OCI-LY3 (cell line): ENCODE data around the gene IL4R.

Experiments
- H2AFZ ChIP-seq: fragments of 200-600, 300-600 bp; shearing (Covaris generic); 2 replicates; pipeline ENCODE4 v1.6.0; 2014; ENCODE audit warnings: antibody characterized with exemption, low read depth, low read length
- H3K27ac ChIP-seq: fragments of 200-600, 300-600 bp; sonication (generic); 2 replicates; pipeline ENCODE4 v1.5.1; 2014; ENCODE audit warnings: mild to moderate bottlenecking, low read length, moderate library complexity, mixed read lengths
- H3K27me3 ChIP-seq: fragments of 200-600, 300-600 bp; sonication (generic); 2 replicates; pipeline ENCODE4 v1.6.1; 2014; ENCODE audit warnings: low read depth, low read length, mixed read lengths
- H3K36me3 ChIP-seq: fragments of 200-600, 300-600 bp; sonication (generic); replicated peaks from 2 replicates; pipeline ENCODE3; 2014; ENCODE audit warnings: low read depth, low read length, mixed read lengths
- H3K4me1 ChIP-seq: fragments of 300-600, 200-600 bp; sonication (generic); 2 replicates; pipeline ENCODE4 v1.6.1; 2014; ENCODE audit warnings: low read length, mixed read lengths
- H3K4me2 ChIP-seq: fragments of 200-600, 300-600 bp; sonication (generic); 2 replicates; pipeline ENCODE4 v1.6.1; 2014; ENCODE audit warnings: low read length, mixed read lengths
- H3K4me3 ChIP-seq: fragments of 300-600, 200-600 bp; sonication (generic); 2 replicates; pipeline ENCODE4 v1.5.1; 2014; ENCODE audit warnings: antibody characterized with exemption, mild to moderate bottlenecking, low read length, moderate library complexity
- H3K79me2 ChIP-seq: fragments of 300-600, 200-600 bp; shearing (Covaris generic); 2 replicates; pipeline ENCODE4 v1.6.1; 2014; ENCODE audit warnings: mild to moderate bottlenecking, low read length, mixed read lengths
- H3K9ac ChIP-seq: fragments of 300-600, 200-600 bp; shearing (Covaris generic); 2 replicates; pipeline ENCODE4 v1.6.0; 2014; ENCODE audit warnings: mild to moderate bottlenecking, low read length, moderate library complexity
- H3K9me3 ChIP-seq: fragments of 200-600, 300-600 bp; shearing (Covaris generic); 2 replicates; pipeline ENCODE4 v1.6.1; 2014; ENCODE audit warnings: low read length, mixed read lengths; ENCODE audit not compliant: insufficient read depth
- H4K20me1 ChIP-seq: fragments of 200-600, 300-600 bp; sonication (generic); 2 replicates; pipeline ENCODE4 v1.6.1; 2016; ENCODE audit warnings: low read length, mixed read lengths; ENCODE audit not compliant: insufficient read depth
- CTCF ChIP-seq: fragments of 200-600, 300-600 bp; sonication (generic); IDR thresholded peaks from 2 replicates; pipeline ENCODE4 v1.5.1; 2014; ENCODE audit warnings: antibody characterized with exemption, low read length, low read depth
- EZH2phosphoT487 ChIP-seq: fragments of 200-600 bp; shearing (Covaris generic); IDR thresholded peaks from 2 replicates; pipeline ENCODE4 v1.6.1; 2018; ENCODE audit warnings: antibody characterized with exemption, mixed run types, low read depth

Gene IL4R

GRCh38 chr16:27313422-27314160 is at the start of gene IL4R:
TSS of gene IL4R (plus strand) at chr16:27313974. CDS start at chr16:27340204, 26,230 bp downstream.
- Histone ChIP-seq H3K9me3 (no peaks in the 10 kb centered on the region), H3K9ac (peak within 1 kb of the TSS; percentile 93), H3K27ac (peak within 1 kb of the TSS; percentile 33), H4K20me1 (peaks cover 25% of the 10 kb centered on the region), H3K4me1 (peaks cover 24% of the 10 kb centered on the region), H3K4me3 (peak within 1 kb of the TSS; percentile 89), H2AFZ (peak within 1 kb of the TSS; percentile 85), H3K79me2 (peaks cover 43% of the 10 kb centered on the region), H3K36me3 (peaks cover 2% of the 10 kb centered on the region), H3K27me3 (peaks cover 29% of the 10 kb centered on the region), H3K4me2 (peak within 1 kb of the TSS; percentile 92)
- TF ChIP-seq CTCF, result no peak
- TF ChIP-seq EZH2phosphoT487, result no peak

GRCh38 chr16:27264151-27264550 is 49.6 kb upstream of the IL4R start:
- Histone ChIP-seq H3K4me2 (no peak overlapping the region), H3K27me3 (no peaks in the 10 kb centered on the region), H3K9me3 (no peaks in the 10 kb centered on the region), H3K4me1 (peaks cover 7% of the 10 kb centered on the region), H3K36me3 (no peaks in the 10 kb centered on the region), H2AFZ (no peak overlapping the region), H3K4me3 (no peak overlapping the region), H4K20me1 (peaks cover 3% of the 10 kb centered on the region; the same call in 1 of the 2 replicates), H3K27ac (no peak overlapping the region), H3K9ac (no peak overlapping the region), H3K79me2 (peaks cover 21% of the 10 kb centered on the region)
- TF ChIP-seq EZH2phosphoT487 (no peak), CTCF (no peak)

DNA sequence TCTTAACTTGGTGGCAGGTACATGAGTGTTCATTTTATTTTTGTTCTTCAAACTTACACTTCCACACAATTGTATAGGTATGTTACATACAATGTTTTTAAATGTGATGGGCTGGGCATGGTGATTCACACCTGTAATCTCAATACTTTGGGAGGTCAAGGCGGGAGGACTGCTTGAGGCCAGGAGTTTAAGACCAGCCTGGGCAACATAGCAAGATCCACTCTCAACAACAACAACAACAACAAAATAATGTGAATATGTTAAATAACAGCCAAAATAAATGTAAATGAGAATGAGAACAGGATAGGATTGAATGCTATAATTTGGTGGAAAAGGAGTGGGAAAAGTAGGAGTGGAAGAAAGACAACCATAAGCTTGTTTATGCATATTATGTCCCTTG is 47.8 kb upstream of the IL4R start:
- H3K4me3 ChIP-seq, result no peak overlapping the region
- no peak overlapping the region for H2AFZ ChIP-seq
- peaks cover 22% of the 10 kb centered on the region for H3K79me2 ChIP-seq
- no peaks in the 10 kb centered on the region for H4K20me1 ChIP-seq
- no peak overlapping the region for H3K27ac ChIP-seq
- TF ChIP-seq CTCF (no peak), EZH2phosphoT487 (no peak)
- H3K9me3 ChIP-seq, result 0 out of 2 replicates have a peak, but pooled peaks cover 5% of the 10 kb centered on the region
- no peak overlapping the region for H3K4me2 ChIP-seq
- H3K9ac ChIP-seq, result no peak overlapping the region
- H3K4me1 ChIP-seq, result peaks cover 14% of the 10 kb centered on the region
- H3K36me3 ChIP-seq, result peaks cover 5% of the 10 kb centered on the region
- H3K27me3 ChIP-seq, result no peaks in the 10 kb centered on the region

GRCh38 chr16:27267037-27267677 is 46.6 kb upstream of the IL4R start:
- no peak for TF ChIP-seq EZH2phosphoT487
- no peak for TF ChIP-seq CTCF

More at GRCh38 chr16:27267037-27267677, 46.6 kb upstream of the IL4R start:
- no peaks in the 10 kb centered on the region for H4K20me1 ChIP-seq
- peaks cover 5% of the 10 kb centered on the region for H3K36me3 ChIP-seq
- H3K4me2 ChIP-seq, result peak overlapping the region; percentile 83
- peaks cover 14% of the 10 kb centered on the region for H3K4me1 ChIP-seq
- H2AFZ ChIP-seq, result no peak overlapping the region
- peaks cover 22% of the 10 kb centered on the region for H3K79me2 ChIP-seq
- H3K9me3 ChIP-seq, result 0 out of 2 replicates have a peak, but pooled peaks cover 5% of the 10 kb centered on the region
- no peaks in the 10 kb centered on the region for H3K27me3 ChIP-seq
- no peak overlapping the region for H3K27ac ChIP-seq
- H3K4me3 ChIP-seq, result peak overlapping the region; percentile 95
- H3K9ac ChIP-seq, result no peak overlapping the region
